Stimulated activated effector memory CD8-positive, alpha-beta T cell treated with anti-CD3 and anti-CD28 coated beads, Interleukin-12 subunit alpha, Interleukin-12 subunit beta, amount 100 ng/mL, for 72 hours (primary cell): Measurements from ENCODE around the gene CORO2B.
A peak's percentile ranks its signal among the peaks of the same experiment; 100 is the strongest.
"Not testable (repeated sequence)": the region's sequence is repeated elsewhere in the genome, so short reads cannot be mapped to it uniquely, and the experiment has no call there.

Experiments
- ATAC-seq: fragments of 150-1000 bp; cut with Tn5 transposase; 2 replicates; pipeline ENCODE4 v1.10.0; 2021
- DNase-seq, 2 donors: peaks; one replicate each; pipeline ENCODE4 v3.0.0; 2021 to 2022; ENCODE audit warnings: low spot score in 2 of 2
- H3K27ac Mint-ChIP-seq: one replicate; pipeline ENCODE4 v1.8.0; 2022; ENCODE audit warnings: mild to moderate bottlenecking, mixed read lengths
- H3K36me3 Mint-ChIP-seq: one replicate; pipeline ENCODE4 v1.8.0; 2022; ENCODE audit warnings: mild to moderate bottlenecking, mixed read lengths
- H3K4me1 Mint-ChIP-seq: one replicate; pipeline ENCODE4 v1.8.0; 2022; ENCODE audit warnings: mixed read lengths
- H3K4me3 Mint-ChIP-seq: one replicate; pipeline ENCODE4 v1.8.0; 2022; ENCODE audit warnings: mild to moderate bottlenecking, mixed read lengths
- H3K9me3 Mint-ChIP-seq: one replicate; pipeline ENCODE4 v1.8.0; 2022; ENCODE audit warnings: mixed read lengths

The CORO2B gene

DNA sequence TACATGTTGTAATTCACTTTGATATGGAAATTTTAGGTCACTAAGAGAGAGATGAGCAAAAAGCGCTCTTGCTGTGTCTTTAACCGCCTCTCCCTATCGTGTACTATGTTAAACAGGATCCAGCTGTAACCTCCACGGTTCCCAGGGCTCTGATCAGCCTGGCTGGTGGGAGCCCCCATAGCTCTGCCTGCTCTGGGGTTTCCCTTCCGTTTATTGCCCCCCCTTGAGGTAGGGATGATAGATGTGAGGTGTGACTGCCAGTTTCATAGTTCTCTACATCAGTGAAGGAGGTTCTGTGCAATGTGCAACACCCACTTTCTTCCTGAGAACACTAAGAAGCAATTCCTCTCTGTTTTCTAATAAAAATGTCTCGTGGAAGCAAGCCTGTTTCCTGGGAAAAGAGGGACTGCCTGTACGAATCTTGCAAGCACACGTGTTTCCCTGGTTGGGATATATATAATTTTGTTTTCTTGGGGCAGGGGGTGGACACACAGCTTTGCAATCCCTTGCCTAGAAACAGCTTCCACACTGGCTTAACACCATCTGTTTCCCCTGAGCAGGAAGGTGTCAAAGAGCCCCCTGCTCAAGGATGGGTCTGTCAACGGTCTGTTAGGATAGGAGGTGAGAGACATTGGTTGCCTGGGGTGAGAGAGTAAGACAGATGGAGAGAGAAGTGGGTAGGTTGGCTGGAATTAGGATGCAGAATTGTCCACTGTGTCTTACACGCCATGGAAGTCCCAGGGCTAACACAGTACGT is 23.8 kb downstream of the CORO2B start:
- no peak overlapping the region for H3K27ac Mint-ChIP-seq

DNA sequence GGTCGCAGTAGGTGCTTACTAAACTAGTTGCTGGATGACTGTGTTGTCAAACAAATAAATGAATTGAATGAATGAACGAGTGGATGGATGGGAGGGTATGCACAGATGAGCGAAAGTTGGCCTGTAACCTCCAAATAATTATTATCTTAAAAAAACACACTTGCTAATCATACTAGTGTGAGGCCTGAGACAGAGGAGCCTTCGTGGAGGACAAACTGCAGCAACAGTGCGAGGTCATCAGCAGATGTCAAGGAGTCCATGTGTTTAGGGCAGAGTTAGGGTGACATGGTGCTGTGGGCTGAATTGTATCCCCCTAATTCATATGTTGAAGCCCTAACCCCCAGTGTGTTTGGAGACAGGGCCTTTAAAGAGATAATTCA is 24.4 kb downstream of the CORO2B start:
- Mint-ChIP-seq H3K9me3 (no peaks in the 10 kb centered on the region), H3K4me1 (no peaks in the 10 kb centered on the region), H3K4me3 (no peak overlapping the region), H3K27ac (no peak overlapping the region), H3K36me3 (no peaks in the 10 kb centered on the region)
- no peak for DNase-seq
- no peak for ATAC-seq

More for the DNA sequence above, 23.8 kb downstream of the CORO2B start:
- Mint-ChIP-seq H3K4me1 (no peaks in the 10 kb centered on the region), H3K4me3 (no peak overlapping the region), H3K9me3 (no peaks in the 10 kb centered on the region), H3K36me3 (no peaks in the 10 kb centered on the region)
- DNase-seq (no peak), ATAC-seq (no peak)

DNA sequence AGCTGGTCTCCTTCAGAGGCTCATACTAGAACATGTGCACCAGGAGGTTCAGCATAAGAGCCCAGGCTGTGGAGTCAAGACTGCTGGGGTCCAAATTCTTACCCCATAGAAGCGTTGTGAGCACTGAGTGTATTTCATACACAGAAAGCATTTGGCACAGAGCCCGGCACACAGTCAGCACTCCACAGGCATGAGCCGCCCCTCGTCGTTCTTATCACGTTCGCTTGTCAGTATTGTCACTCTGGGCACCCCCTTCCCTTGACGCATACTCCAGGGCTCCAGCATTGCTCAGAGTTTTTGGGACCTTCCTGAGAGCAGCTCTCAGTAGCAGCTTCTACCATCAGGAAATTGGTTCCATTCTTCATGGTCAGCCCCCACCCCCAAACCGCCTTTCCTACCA is 25.2 kb downstream of the CORO2B start:
- DNase-seq (no peak), ATAC-seq (no peak)
- Mint-ChIP-seq H3K4me1 (no peaks in the 10 kb centered on the region), H3K4me3 (no peak overlapping the region), H3K27ac (no peak overlapping the region), H3K9me3 (no peaks in the 10 kb centered on the region), H3K36me3 (no peaks in the 10 kb centered on the region)

DNA sequence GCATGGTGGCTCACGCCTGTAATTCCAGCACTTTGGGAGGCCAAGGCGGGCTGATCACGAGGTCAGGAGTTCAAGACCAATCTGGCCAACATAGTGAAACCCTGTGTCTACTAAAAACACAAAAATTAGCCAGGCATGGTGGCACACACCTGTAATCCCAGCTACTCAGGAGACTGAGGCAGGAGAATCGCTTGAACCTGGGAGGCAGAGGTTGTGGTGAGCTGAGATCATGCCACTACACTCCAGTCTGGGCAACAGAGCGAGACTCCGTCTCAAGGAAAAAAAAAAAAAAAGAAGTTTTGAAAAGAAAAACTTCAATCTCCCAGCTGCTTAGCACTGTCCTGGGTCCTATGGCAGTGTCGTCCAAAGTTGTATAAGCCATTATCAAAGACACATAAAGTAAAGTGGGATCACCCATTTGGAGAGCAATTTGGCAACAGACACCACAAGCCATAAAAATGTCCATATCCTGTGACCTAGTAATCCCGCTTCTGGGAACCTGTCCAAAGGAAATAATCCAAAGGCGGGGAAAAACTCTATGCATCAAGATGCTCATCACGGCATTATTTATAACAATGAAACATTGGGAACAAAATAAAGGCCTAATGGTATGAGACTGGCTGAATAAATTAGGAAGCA is 26.2 kb downstream of the CORO2B start:
- not testable (repeated sequence) for H3K9me3 Mint-ChIP-seq, H3K36me3 Mint-ChIP-seq, H3K27ac Mint-ChIP-seq, ATAC-seq, DNase-seq, H3K4me1 Mint-ChIP-seq, H3K4me3 Mint-ChIP-seq

DNA sequence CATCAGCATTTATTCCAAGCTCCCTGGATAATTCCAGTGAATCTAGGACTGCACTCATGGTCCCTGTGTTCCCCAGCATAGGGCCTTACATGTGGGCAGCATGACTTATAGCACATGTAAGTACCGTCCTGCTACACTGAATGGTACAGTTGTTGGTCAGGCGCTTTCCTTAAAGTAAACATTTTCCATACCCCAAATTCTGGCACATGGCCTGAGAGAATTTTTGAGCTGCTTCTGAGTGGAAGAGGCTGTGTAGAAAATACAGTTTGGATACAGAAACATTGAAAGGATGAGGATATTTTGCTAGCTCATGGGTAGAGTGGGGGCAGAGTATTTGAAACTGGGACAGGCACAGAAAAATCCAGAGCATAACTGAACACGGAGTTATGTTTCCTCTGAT is 27.6 kb downstream of the CORO2B start:
- no peak overlapping the region for H3K27ac Mint-ChIP-seq
- DNase-seq (no peak), ATAC-seq (no peak)
- H3K4me1 Mint-ChIP-seq, result no peaks in the 10 kb centered on the region
- H3K36me3 Mint-ChIP-seq, result no peaks in the 10 kb centered on the region
- no peak overlapping the region for H3K4me3 Mint-ChIP-seq
- H3K9me3 Mint-ChIP-seq, result no peaks in the 10 kb centered on the region

DNA sequence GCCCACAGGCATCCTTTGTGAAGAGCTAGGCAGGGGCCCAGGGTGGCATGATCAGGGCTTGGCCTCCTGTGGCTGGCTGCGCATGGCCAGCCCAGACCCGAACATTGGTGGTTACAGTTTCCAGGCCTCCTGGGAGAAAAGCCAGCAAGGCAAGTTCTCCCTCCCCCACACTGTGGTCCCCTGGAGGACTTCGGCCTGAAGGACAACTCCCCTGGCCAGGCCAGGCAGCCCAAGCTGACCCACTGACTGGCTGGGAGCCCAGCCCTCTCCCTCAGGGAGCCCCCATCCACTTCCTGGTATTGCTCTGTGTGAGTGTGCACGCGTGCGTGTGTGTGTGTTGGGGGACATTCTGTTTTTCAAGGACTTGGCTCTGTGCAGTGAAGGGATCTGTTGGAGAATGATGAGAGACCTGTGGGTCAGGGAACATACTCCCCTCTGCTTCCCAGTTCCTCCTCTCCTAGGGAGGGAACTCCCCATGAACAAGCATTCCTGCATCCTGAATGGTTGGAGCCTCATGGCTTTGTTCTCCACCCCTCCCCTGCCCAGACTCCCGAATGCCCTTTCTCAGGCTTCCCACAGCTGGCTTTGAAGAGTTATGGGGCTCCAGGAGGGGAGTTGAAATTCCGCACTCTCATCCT is 29.5 kb downstream of the CORO2B start:
- H3K4me1 Mint-ChIP-seq, result no peaks in the 10 kb centered on the region
- ATAC-seq, result no peak
- H3K4me3 Mint-ChIP-seq, result no peak overlapping the region
- no peaks in the 10 kb centered on the region for H3K9me3 Mint-ChIP-seq
- no peak for DNase-seq
- no peaks in the 10 kb centered on the region for H3K36me3 Mint-ChIP-seq
- H3K27ac Mint-ChIP-seq, result no peak overlapping the region

DNA sequence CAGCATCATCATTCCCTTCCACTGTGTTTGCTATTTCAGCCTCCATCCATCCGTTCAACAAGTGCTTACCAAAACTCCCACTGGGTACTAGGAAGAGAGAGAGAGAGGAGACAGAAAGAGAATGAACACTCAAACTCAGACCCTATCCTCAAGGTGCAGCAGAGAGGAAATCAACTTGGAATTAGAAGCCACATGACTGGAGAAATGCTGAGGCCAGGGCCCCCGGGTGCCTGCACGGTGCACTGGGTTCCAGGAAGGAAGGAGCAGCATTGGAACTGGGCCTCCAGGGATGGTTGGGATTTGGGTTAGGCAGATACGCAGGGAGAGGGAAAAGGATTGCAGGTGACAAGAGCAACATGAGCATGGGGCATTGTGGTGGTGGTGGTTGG is 30.0 kb downstream of the CORO2B start:
- Mint-ChIP-seq H3K4me3 (no peak overlapping the region), H3K4me1 (no peaks in the 10 kb centered on the region), H3K9me3 (no peaks in the 10 kb centered on the region), H3K27ac (no peak overlapping the region), H3K36me3 (no peaks in the 10 kb centered on the region)
- ATAC-seq, result peak; percentile 12
- DNase-seq, result no peak

DNA sequence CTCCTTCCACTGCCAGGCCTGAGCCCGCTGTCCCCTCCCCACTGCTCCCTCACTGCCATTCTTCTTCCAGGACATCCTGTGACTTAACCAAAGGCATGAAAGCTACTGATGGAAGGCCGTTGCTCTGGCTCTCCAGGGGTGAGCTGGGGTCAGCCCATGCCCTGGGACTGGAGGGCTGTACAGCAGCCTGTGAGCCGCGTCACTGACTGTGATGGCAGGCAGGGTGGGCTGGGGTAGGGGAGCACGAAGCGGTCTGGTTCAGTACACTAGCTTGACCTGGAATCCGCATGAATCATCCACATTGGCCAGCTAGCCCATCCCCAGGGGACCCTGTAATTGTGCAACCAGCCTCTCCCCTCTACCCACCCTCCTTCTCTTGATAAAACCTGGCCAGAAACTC is 30.8 kb downstream of the CORO2B start:
- DNase-seq, result no peak
- no peaks in the 10 kb centered on the region for H3K9me3 Mint-ChIP-seq
- no peak overlapping the region for H3K27ac Mint-ChIP-seq
- no peaks in the 10 kb centered on the region for H3K4me1 Mint-ChIP-seq
- peak; percentile 11 for ATAC-seq
- no peak overlapping the region for H3K4me3 Mint-ChIP-seq
- H3K36me3 Mint-ChIP-seq, result no peaks in the 10 kb centered on the region

DNA sequence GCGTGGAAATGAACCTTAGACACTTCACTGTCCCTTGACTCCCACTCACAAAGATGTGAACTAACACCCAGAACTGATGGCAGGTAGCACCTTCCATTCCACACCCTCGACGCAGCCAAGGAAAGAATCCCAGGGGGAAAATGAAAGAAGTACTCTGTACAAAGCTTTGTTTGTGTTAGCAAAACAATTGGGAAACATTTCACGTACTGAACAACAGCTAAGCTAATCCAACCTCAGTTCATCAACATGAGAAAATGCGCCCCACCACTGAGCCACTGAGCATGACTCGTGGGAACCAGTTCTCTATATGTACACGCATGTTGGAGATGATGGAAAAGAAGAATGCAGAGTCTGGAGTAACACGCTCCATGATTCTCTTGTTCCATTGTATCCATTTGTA is 32.0 kb downstream of the CORO2B start:
- no peak for ATAC-seq
- no peak overlapping the region for H3K4me3 Mint-ChIP-seq
- no peaks in the 10 kb centered on the region for H3K9me3 Mint-ChIP-seq
- H3K36me3 Mint-ChIP-seq, result no peaks in the 10 kb centered on the region
- H3K4me1 Mint-ChIP-seq, result no peaks in the 10 kb centered on the region
- no peak overlapping the region for H3K27ac Mint-ChIP-seq
- no peak for DNase-seq

DNA sequence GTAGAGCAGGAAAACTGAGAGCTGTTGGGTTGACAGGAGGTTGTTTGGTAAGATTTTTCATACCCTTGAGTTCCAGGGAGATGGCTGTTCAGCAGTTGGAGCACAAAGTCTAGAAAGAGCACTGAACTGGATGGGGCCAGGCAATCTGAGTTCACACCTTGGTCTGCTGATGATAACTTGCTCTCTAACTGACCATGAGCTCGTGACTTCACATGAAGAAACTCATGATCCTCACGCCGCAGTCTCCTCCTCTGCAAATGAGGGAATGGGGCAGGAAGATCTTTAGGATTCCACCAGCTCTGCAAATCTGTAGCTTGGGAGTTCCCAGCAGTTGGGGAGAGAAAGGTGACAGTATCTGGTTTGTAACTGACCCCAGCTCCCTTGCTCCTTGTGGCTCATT is 33.7 kb downstream of the CORO2B start:
- DNase-seq, result no peak
- Mint-ChIP-seq H3K27ac (no peak overlapping the region), H3K4me1 (no peaks in the 10 kb centered on the region)

DNA sequence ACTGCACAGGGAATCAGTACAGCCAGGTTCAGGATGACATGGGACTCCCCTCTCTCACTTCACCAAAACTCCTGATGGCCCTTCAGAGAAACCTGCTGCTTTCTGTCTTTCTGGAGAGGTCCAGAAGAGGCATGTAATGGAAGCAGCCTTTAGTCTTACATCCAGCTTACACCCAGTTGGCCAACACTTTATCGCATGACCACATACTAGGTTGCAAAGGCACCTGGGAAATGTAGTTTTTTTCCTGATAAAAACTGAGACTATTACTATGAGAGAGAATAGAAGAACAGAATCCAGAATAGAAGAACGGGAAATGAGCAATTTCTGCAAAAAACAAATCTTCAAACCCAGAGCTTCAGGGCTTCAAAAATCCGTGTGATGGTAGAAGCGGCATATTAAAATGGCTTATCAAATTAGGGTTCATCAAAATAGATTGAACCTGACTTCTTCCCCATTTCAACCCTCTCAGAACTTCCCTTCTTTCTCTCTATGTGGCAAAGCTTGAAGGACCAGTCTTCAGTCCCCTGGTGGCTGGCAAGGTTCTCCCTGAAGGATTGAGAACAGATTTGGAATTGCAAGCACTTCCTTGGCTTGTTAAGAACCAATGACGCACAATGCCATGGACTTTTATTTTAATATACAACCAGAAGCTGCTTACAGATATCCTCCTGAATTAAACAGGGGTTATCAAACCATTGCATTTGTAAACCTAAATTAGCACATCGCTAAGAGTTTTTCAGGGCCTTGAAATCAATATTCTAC is 34.4 kb downstream of the CORO2B start:
- no peak for ATAC-seq
- no peak for DNase-seq
- no peaks in the 10 kb centered on the region for H3K4me1 Mint-ChIP-seq
- H3K27ac Mint-ChIP-seq, result no peak overlapping the region
- no peaks in the 10 kb centered on the region for H3K36me3 Mint-ChIP-seq
- H3K4me3 Mint-ChIP-seq, result no peak overlapping the region
- H3K9me3 Mint-ChIP-seq, result no peaks in the 10 kb centered on the region

More for the DNA sequence above, 33.7 kb downstream of the CORO2B start:
- H3K9me3 Mint-ChIP-seq, result no peaks in the 10 kb centered on the region
- no peak for ATAC-seq
- H3K4me3 Mint-ChIP-seq, result no peak overlapping the region
- no peaks in the 10 kb centered on the region for H3K36me3 Mint-ChIP-seq

DNA sequence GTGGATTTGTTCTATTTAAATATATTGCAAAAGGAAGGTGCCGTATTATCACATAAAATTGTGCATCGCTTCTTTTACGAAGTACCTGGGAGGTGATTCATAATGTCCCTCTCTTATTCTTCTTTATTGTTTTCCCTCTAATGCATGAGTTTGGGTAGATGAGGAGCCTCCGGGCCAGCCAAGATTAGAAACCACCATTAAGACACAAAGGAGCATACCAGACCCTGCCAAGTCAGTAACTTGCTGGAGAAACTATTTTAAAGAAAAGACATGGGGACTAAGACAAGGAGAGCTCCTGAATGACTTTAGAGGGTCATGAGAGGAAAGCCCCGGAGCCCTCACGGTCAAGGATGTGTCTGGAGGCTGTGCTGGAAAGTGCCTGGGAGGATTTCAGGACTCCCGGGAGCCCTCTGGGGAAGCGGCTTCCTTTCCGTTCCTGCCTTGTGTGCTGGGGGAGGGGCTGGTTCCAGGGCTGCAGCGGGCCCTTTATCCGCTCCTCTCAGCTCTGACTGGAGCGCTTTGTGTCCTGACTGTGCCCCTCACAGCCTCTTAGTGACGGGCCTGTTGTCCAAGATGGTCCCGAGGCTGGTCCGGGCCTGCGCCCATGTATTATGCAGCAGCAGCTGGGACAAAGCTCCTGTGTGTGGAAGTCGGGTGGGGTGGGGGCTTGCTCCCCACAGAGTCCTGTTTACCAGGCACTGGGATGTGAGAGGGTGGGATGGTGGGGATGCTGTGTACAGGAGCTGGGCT is 35.7 kb downstream of the CORO2B start:
- Mint-ChIP-seq H3K27ac (no peak overlapping the region), H3K4me1 (no peaks in the 10 kb centered on the region), H3K36me3 (no peaks in the 10 kb centered on the region), H3K9me3 (no peaks in the 10 kb centered on the region), H3K4me3 (no peak overlapping the region)
- ATAC-seq (no peak), DNase-seq (no peak)

DNA sequence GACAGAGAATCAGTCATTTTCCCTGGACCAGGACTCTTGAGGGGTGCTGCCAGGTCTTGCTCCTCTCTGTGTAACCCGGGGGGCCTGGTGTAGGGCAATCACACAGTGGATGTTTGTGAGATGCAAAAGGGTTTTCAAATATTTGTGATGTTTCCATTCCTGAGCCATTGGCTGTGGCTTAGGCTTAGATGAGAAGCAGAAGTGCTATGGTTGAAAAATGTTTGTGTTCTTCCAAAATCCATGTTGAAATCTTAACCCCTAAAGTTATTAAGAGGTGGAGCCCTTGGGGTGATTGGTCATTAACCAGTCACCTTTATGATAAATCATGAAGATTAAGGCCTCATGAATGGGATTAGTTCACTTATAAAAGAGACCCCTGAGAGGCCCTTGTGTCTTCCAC is 36.5 kb downstream of the CORO2B start:
- Mint-ChIP-seq H3K27ac (no peak overlapping the region), H3K4me1 (no peaks in the 10 kb centered on the region), H3K36me3 (no peaks in the 10 kb centered on the region), H3K9me3 (no peaks in the 10 kb centered on the region), H3K4me3 (no peak overlapping the region)
- ATAC-seq (no peak), DNase-seq (no peak)

DNA sequence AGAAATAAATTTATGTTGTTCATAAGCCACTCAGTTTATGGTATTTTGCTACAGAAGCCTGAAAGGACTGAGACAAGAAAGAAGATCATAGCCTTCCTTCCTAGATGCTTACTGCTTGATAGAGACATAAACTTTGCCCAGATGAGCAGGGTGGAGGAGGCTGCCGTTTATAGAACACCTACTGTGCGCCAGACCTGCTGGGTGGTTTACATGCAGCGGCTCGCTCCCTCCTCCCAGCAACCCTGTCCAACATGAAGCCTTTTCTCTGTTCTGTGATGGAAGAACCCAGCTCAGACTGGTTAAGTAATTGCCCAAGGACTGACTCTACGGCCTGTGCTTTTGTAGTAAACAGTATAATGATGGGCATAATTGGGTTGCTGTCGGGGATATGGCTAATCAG is 37.0 kb downstream of the CORO2B start:
- no peak overlapping the region for H3K27ac Mint-ChIP-seq
- ATAC-seq, result no peak

DNA sequence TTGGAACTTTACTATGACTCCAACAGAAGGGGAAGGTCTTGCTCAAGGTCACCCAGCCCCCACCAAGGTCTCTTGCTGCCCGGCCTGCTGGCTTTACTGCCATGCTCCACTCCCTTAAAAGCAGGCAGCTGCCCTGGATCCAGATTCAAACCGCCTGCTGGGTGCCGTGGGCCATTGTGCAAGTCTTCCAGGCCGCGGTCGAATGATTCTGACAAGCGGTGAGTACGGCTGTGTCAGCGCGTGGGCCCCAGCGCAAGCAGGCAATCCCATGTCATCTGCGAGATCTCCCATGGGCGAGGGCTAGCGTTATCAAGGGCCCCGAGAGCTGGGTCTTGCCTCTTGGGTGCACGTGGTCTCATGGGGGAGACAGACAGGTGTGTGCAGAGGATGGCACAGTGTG is 37.6 kb downstream of the CORO2B start:
- no peak overlapping the region for H3K27ac Mint-ChIP-seq
- H3K9me3 Mint-ChIP-seq, result no peaks in the 10 kb centered on the region
- no peak overlapping the region for H3K4me3 Mint-ChIP-seq
- no peaks in the 10 kb centered on the region for H3K4me1 Mint-ChIP-seq
- ATAC-seq (no peak), DNase-seq (no peak)
- no peaks in the 10 kb centered on the region for H3K36me3 Mint-ChIP-seq

More for the DNA sequence above, 37.0 kb downstream of the CORO2B start:
- Mint-ChIP-seq H3K9me3 (no peaks in the 10 kb centered on the region), H3K4me3 (no peak overlapping the region), H3K36me3 (no peaks in the 10 kb centered on the region), H3K4me1 (no peaks in the 10 kb centered on the region)
- DNase-seq, result no peak
